HG03342 (cell line): ENCODE data around the gene NBEA.
"Not testable (repeated sequence)": the region's sequence is repeated elsewhere in the genome, so short reads cannot be mapped to it uniquely, and the experiment has no call there.

ENCODE experiments used
- ATAC-seq: cut with Tn5 transposase; IDR thresholded peaks from one replicate; pipeline ENCODE4 v1.9.1; 2021; ENCODE audit warnings: mild to moderate bottlenecking, moderate library complexity; ENCODE audit not compliant: unreplicated experiment

NBEA gene

GRCh38 chr13:35378939-35379338 lies 436.9 kb downstream of the NBEA start:
- ATAC-seq: no peak

- ATAC-seq: no peak
Measured at GRCh38 chr13:35379663-35380062, 437.6 kb downstream of the NBEA start.

- no peak for ATAC-seq
Measured at GRCh38 chr13:35387682-35388250, 445.7 kb downstream of the NBEA start.

- no peak for ATAC-seq
Measured at GRCh38 chr13:35388441-35389355, 446.6 kb downstream of the NBEA start.

- no peak for ATAC-seq
Measured at GRCh38 chr13:35389535-35389934, 447.5 kb downstream of the NBEA start.

GRCh38 chr13:35392768-35393167 lies 450.7 kb downstream of the NBEA start:
- ATAC-seq: no peak

GRCh38 chr13:35393886-35394285 lies 451.8 kb downstream of the NBEA start:
- no peak for ATAC-seq

- ATAC-seq: not testable (repeated sequence)
Measured at GRCh38 chr13:35408285-35408684, 466.2 kb downstream of the NBEA start.

GRCh38 chr13:35411059-35411744 lies 469.1 kb downstream of the NBEA start:
- ATAC-seq: no peak

GRCh38 chr13:35448465-35448864 lies 506.4 kb downstream of the NBEA start:
- ATAC-seq: no peak

GRCh38 chr13:35449821-35450220 lies 507.8 kb downstream of the NBEA start:
- no peak for ATAC-seq

- no peak for ATAC-seq
Measured at GRCh38 chr13:35455022-35455421, 513.0 kb downstream of the NBEA start.

GRCh38 chr13:35457258-35457657 lies 515.2 kb downstream of the NBEA start:
- no peak for ATAC-seq

- ATAC-seq: no peak
Measured at GRCh38 chr13:35460061-35460460, 518.0 kb downstream of the NBEA start.

GRCh38 chr13:35465371-35465770 lies 523.3 kb downstream of the NBEA start:
- no peak for ATAC-seq

GRCh38 chr13:35468195-35468594 lies 526.1 kb downstream of the NBEA start:
- ATAC-seq: no peak

GRCh38 chr13:35469806-35470525 lies 527.9 kb downstream of the NBEA start:
- no peak for ATAC-seq

- ATAC-seq: no peak
Measured at GRCh38 chr13:35470671-35471661, 528.9 kb downstream of the NBEA start.

- ATAC-seq: no peak
Measured at GRCh38 chr13:35471706-35472322, 529.7 kb downstream of the NBEA start.
